H1 (cell line): ENCODE data around the gene GSG1L. TPM values are rescaled to one million over a fixed set of nuclear protein-coding genes. Genes with fewer than 3 reads are reported as not detected.

Experiments used
- FOSL1 ChIP-seq: IDR thresholded peaks from 2 replicates; pipeline ENCODE4 v1.6.1; 2011; ENCODE audit warnings: mild to moderate bottlenecking, low read depth, low read length, moderate library complexity; ENCODE audit not compliant: insufficient read depth
- GTF2F1 ChIP-seq: IDR thresholded peaks from 2 replicates; pipeline ENCODE4 v1.6.1; 2012; ENCODE audit warnings: low read depth, low read length, improper control_type of control experiment, borderline replicate concordance
- KDM1A ChIP-seq: fragments of 200-600, 300-600 bp; sonication (generic); IDR thresholded peaks from 2 replicates; pipeline ENCODE4 v1.7.1; 2016; ENCODE audit warnings: mild to moderate bottlenecking, low read length, borderline replicate concordance
- PHF8 ChIP-seq: fragments of 200-600 bp; sonication (generic); conservative IDR thresholded peaks from 2 replicates; pipeline ENCODE4 v1.7.1; 2012; ENCODE audit warnings: low read depth, mild to moderate bottlenecking, inconsistent platforms, low read length, moderate library complexity
- POU5F1 ChIP-seq: IDR thresholded peaks from 2 replicates; pipeline ENCODE4 v1.6.1; 2011; ENCODE audit warnings: low read depth, mild to moderate bottlenecking, low read length, moderate library complexity
- RAD21 ChIP-seq, 2 experiments: IDR thresholded peaks in 1 of 2; conservative IDR thresholded peaks in 1 of 2; 2 replicates each; pipeline ENCODE4 v1.6.1; 2011; ENCODE audit warnings: low read depth in 2 of 2, low read length in 2 of 2, improper control_type of control experiment in 1 of 2, inconsistent platforms in 1 of 2, mild to moderate bottlenecking in 1 of 2, moderate library complexity in 1 of 2
- SIN3A ChIP-seq, 2 experiments: IDR thresholded peaks in 1 of 2; conservative IDR thresholded peaks in 1 of 2; 2 replicates each; pipeline ENCODE4 v1.6.1; 2011 to 2012; ENCODE audit warnings: low read length in 2 of 2, improper control_type of control experiment in 1 of 2, low read depth in 1 of 2, mild to moderate bottlenecking in 1 of 2
- polyA plus RNA-seq, 7 experiments: library from polyadenylated mRNA; depleted of rRNA in 3 of 7; stranded (reverse) in 5 of 7; unstranded in 2 of 7; fragments of >200 nt in 5 of 7; fragments of 200-250 nt in 2 of 7; gene quantifications; 1 replicate in 5 of 7; 2 replicates in 1 of 7; 4 replicates in 1 of 7; pipeline versions ENCODE4 v1.2.1 to v1.2.3, GENCODE V29; 2011 to 2013; ENCODE audit warnings: missing spikeins in 2 of 7, mixed read lengths in 2 of 7
- total RNA-seq: library from RNA; stranded (reverse); fragmentation: NEBNext Ultra II Directional; extraction: Animal tissue kit (Norgen Biotek cat#: 25700); gene quantifications from 2 replicates; pipeline ENCODE4 v1.2.1, GENCODE V29; 2021

Gene GSG1L
- total and polyA plus RNA-seq, 2 of the 8 experiments (the other 6 are each of a cell fraction or from before 2014, with no cell fraction given), result 0.71 to 1.1 TPM

- no peak for TF ChIP-seq FOSL1
- no peak for TF ChIP-seq POU5F1
- TF ChIP-seq KDM1A, result no peak
- TF ChIP-seq GTF2F1, result no peak
- TF ChIP-seq RAD21 (IDR thresholded peaks at IDR 0.05 in 1 of 2, conservative IDR thresholded peaks at IDR 0.05 in 1 of 2; ENCODE audit: low read depth in 2 of 2, low read length in 2 of 2), result no peak
- TF ChIP-seq PHF8, result no peak
- TF ChIP-seq SIN3A (conservative IDR thresholded peaks at IDR 0.05 in 1 of 2, IDR thresholded peaks at IDR 0.05 in 1 of 2; ENCODE audit: low read depth in 1 of 2, low read length in 2 of 2), result no peak
Measured at GRCh38 chr16:28073836-28074235, 10.3 kb upstream of the GSG1L start (continued).
